ENCODE results near the gene TYROBP. TPM values are rescaled to one million over a fixed set of nuclear protein-coding genes. Genes with fewer than 3 reads are reported as not detected.

TYROBP gene
- total and polyA plus RNA-seq, 2 of the 8 experiments (the other 6 are each of a cell fraction or from before 2014, with no cell fraction given): 0.18 TPM; not detected in 1

DNA sequence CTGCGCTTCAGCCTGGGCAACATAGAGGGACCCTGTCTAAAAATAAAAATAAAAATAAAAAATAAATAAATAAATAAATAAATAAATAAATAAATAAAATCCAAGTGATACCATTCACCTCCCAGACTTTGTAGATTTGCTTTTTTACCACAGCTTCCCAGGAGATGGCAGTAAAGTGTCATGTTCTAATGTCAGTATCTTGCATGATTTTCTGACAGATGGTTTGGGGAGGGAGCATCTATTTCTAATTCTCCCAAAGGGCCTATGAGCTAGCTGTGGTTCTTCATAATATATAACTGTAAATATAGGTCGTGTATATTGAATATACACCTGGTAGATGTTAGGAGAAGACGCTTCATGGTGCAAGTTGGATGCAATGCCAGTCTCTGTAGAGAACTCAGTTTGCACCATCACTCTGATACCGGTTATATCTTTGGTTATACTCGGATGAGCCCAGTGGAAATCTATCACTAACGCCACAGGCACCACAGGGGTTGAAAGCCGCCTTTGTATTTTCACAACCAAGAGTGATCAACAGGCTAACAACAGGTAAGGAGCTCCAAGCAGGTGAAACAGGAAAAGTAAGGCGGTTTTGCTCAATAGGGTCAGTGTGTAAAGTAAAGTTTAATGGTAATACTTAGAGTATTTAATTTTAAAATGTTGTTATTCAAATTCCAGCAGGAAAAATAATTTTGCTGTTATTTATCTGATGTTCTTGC, 25.8 kb downstream of the TYROBP start (continued):
- TF ChIP-seq, protein P1, sequence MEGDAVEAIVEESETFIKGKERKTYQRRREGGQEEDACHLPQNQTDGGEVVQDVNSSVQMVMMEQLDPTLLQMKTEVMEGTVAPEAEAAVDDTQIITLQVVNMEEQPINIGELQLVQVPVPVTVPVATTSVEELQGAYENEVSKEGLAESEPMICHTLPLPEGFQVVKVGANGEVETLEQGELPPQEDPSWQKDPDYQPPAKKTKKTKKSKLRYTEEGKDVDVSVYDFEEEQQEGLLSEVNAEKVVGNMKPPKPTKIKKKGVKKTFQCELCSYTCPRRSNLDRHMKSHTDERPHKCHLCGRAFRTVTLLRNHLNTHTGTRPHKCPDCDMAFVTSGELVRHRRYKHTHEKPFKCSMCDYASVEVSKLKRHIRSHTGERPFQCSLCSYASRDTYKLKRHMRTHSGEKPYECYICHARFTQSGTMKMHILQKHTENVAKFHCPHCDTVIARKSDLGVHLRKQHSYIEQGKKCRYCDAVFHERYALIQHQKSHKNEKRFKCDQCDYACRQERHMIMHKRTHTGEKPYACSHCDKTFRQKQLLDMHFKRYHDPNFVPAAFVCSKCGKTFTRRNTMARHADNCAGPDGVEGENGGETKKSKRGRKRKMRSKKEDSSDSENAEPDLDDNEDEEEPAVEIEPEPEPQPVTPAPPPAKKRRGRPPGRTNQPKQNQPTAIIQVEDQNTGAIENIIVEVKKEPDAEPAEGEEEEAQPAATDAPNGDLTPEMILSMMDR (IDR thresholded peaks at IDR 0.05; ENCODE audit: control extremely low read depth in 1 of 3, insufficient read depth in 1 of 3, low read depth in 1 of 3, low read length in 3 of 3): peak in 2 of 3 experiments; percentile 46; a peak in 2 of 4 replicates
- TF ChIP-seq RAD21 (IDR thresholded peaks at IDR 0.05 in 1 of 2, conservative IDR thresholded peaks at IDR 0.05 in 1 of 2; ENCODE audit: low read depth in 2 of 2, low read length in 2 of 2) (peak; percentile 74 to 78), CBX8 (IDR thresholded peaks at IDR 0.05; ENCODE audit: borderline replicate concordance, low read depth, low read length) (no peak)

Data from H1 (cell line).